Measurements from ENCODE around the gene ANKRD18B.
"Not testable (repeated sequence)": the region's sequence is repeated elsewhere in the genome, so short reads cannot be mapped to it uniquely, and the experiment has no call there.

The ANKRD18B gene

DNA sequence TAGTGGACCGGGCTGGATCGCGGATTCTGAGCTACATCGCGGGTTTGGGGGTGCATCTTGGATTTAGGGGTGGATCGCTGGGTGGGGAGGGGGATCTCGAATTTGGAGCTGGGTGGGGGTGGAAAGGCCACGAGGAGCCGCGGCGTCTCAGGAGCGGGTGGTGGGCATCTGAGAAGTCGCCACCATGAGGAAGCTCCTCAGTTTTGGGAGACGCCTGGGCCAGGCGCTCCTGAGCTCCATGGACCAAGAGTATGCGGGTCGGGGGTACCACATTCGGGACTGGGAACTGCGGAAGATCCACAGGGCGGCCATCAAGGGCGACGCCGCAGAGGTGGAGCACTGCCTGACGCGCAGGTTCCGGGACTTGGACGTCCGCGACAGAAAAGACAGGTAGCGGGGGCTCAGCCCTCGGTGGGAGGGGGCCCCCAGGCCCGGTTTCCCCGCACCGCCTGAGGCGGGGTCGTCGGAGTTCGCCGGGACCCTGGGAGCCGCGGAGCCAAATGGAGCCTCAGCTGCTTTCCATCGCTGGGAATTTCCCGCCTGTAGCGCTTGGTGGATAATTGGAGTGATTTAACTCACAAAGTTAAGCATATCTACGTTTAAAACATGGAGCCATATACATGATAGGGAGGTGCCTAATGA, 376 bp downstream of the ANKRD18B start:
- intact Hi-C loops (cut with DNase I), result no loop called here
- no peak for DNase-seq

GRCh38 chr9:33528069-33528468, 4.0 kb downstream of the ANKRD18B start:
- DNase-seq; intact Hi-C loops (cut with DNase I): not testable (repeated sequence)

DNA sequence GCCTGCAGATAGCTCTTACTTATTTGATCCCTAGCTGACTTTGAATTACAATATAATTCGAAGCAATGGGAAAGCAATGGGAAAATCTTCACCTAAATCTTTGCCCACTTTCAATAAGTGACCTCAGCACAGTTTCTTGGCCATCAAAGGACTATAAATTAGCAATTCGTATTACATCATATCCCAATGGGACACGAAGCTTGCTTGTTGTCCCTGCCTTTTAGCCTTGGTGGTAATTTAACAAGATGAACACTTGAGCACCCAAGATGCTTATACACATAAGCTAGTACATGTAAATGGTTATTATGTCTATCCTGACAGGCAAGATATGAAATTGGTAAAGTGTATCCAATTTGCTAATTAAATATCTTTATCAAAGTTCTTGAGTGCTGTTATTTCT, 9.9 kb downstream of the ANKRD18B start:
- intact Hi-C loops (cut with DNase I); DNase-seq: not testable (repeated sequence)

- DNase-seq, result no peak
- intact Hi-C loops (cut with DNase I), result no loop called here
Measured at GRCh38 chr9:33535541-33535940, 11.5 kb downstream of the ANKRD18B start.

- intact Hi-C loops (cut with DNase I), result not testable (repeated sequence)
Measured at GRCh38 chr9:33543463-33543862, 19.4 kb downstream of the ANKRD18B start.

GRCh38 chr9:33545715-33546114, 21.7 kb downstream of the ANKRD18B start:
- intact Hi-C loops (cut with DNase I); DNase-seq: not testable (repeated sequence)

More at GRCh38 chr9:33543463-33543862, 19.4 kb downstream of the ANKRD18B start:
- DNase-seq, result not testable (repeated sequence)

- DNase-seq; intact Hi-C loops (cut with DNase I): not testable (repeated sequence)
Measured at GRCh38 chr9:33548816-33549215, 24.8 kb downstream of the ANKRD18B start.

GRCh38 chr9:33549418-33549817, 25.4 kb downstream of the ANKRD18B start:
- DNase-seq; intact Hi-C loops (cut with DNase I): not testable (repeated sequence)

DNA sequence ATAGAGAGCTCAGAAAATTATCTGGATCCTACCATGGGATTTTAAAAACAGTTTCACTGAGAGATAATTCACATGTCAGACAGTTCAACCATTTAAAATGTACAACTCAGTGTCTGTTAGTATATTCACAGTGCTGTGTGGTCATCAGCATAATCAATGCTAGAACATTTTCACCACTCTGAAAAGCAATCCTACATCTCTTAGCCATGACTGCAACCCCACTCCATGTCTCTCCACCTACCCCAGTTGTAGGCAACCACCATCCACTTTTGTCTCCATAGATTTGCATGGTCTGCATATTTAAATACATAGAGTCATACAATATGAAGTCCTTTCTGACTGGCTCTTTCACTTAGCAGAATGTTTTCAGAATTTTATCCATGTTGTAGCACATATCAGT, 27.1 kb downstream of the ANKRD18B start:
- DNase-seq; intact Hi-C loops (cut with DNase I): not testable (repeated sequence)

DNA sequence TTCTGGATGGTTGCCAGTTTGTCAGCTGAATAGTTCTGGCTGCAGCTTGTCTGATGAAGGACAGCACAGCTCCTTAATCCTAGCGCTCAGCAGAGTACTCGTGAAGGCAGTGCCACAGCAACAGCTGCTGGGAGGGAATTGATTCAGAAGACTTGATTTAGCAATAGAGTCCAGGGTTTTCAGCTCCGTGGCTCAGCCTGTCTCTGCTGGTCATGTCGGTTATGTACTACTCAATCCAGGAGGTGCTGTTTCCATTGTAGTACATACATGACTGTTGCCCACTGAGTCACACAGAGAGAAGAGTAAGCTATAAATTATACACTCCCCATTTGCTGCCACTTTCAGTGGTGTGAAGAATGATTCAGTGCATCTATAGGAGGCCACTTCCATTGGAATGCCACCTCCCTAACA, 28.3 kb downstream of the ANKRD18B start:
- peak in 1 of 42 donors; percentile 6 for DNase-seq
- intact Hi-C loops (cut with DNase I), result not testable (repeated sequence)

- DNase-seq; intact Hi-C loops (cut with DNase I): not testable (repeated sequence)
Measured at GRCh38 chr9:33560217-33560616, 36.2 kb downstream of the ANKRD18B start.

DNA sequence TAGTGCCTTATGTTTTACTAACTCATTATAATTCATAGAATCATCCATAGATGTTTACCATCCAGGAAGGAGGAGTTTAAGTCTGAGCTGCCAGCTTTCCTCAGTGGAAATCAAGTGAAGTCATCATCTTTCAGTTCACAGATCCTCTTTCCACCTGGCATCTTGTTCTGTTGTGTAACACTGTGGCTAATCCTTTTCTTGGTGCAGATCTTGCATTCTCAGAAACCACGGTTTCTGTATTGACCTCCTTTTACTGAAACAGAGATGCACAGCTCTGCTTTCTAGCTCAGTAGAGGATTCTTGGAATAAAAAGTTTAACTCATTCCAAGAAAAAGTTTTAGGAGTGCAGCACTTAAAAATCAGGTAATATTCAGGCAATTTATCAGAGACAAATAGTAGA, 38.1 kb downstream of the ANKRD18B start:
- DNase-seq; intact Hi-C loops (cut with DNase I): not testable (repeated sequence)

- intact Hi-C loops (cut with DNase I); DNase-seq: not testable (repeated sequence)
Measured at GRCh38 chr9:33567776-33568175, 43.7 kb downstream of the ANKRD18B start.

GRCh38 chr9:33577786-33578185, 53.7 kb downstream of the ANKRD18B start:
- DNase-seq; intact Hi-C loops (cut with DNase I): not testable (repeated sequence)

DNA sequence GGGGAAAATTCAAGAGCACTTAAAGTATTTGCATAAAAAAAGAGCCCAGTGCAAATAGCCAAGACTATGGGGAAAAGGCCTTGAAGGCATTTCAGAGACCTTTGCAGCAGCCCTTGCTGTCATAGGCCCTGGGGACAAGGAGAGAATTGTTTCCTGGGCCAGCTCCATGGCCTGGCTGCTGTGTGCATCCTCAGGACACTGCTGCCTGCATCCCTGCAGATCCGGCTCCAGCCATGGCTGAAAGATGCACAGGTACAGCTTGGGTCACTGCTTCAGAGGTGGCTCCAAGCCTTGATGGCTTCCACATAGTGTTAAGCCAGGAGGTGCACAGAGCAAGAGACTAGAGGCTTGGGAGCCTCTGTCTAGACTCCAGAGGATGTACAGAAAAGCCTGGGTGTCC, 55.9 kb downstream of the ANKRD18B start:
- DNase-seq; intact Hi-C loops (cut with DNase I): not testable (repeated sequence)

DNA sequence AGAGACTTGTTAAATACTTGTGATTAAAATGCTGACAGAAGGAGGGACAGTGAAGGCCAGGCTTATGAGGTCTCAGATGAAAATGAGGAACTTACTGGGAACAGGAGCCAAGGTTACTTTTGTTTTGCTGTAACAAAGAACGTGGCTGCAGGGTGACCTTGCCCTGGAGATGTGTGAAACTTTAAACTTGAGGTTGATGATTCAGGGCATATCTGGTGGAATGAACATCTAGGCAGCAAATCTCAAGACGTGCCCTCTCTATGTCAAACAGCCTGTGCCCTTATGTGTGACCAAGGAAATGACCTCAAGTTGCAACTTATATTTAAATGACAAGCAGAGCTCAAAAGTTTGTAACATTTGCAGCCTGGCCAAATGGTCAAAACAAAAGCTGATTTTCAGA, 58.6 kb downstream of the ANKRD18B start:
- DNase-seq; intact Hi-C loops (cut with DNase I): not testable (repeated sequence)

DNA sequence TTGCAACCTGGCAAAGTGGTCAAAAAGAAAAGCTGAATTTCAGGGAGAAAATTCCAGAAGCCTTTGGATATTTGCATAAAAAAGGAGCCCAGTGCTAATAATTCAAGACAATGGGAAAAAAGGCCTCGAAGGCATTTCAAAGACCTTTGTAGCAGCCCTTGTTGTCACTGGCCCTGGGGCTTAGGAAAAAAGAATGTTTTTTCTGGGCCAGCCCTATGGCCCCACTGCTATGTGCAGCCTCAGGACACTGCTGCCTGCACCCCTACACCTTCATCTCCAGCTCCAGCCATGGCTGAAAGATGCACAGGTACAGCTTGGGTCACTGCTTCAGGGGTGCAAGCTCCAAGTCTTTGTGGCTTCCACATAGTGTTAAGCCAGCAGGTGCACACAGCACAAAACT, 62.1 kb downstream of the ANKRD18B start:
- DNase-seq; intact Hi-C loops (cut with DNase I): not testable (repeated sequence)

- DNase-seq; intact Hi-C loops (cut with DNase I): not testable (repeated sequence)
Measured at GRCh38 chr9:33587799-33588198, 63.7 kb downstream of the ANKRD18B start.

DNA sequence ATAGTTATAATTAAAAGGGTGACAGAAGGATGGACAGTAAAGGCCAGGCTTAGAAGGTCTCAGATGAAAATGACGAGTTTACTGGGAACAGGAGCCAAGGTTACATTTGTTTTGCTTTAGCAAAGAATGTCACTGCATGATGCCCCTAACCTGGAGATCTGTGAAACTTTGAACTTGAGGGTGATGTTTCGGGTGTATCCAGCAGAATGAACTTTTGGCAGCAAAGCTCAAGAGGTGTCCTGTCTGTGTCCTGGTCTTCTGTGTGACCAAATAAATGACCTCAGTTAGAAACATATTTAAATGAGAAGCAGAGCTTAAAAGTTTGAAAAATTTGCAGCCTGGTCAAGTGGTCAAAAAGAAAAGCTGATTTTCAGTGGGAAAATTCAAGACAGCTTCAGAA, 64.8 kb downstream of the ANKRD18B start:
- intact Hi-C loops (cut with DNase I); DNase-seq: not testable (repeated sequence)

DNA sequence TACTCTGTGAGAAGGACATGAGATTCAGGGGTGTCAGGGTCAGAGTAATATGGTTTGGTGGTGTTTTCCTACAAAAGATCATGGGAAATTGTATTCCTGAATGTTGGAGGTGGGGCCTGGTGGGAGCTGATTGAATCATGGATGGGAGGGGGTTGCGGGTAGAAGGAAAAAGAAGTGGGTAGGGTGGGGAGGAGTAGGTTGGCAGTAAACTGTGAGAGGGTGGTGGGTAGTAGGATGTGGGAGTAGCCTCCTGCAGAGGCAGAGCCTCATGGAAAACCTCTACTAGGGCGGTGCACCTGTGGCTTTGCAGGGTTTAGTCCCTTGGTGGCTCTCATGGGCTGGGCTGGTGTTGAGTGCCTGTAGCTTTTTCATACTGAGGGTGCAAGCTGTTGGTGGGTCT, 66.8 kb downstream of the ANKRD18B start:
- DNase-seq; intact Hi-C loops (cut with DNase I): not testable (repeated sequence)

DNA sequence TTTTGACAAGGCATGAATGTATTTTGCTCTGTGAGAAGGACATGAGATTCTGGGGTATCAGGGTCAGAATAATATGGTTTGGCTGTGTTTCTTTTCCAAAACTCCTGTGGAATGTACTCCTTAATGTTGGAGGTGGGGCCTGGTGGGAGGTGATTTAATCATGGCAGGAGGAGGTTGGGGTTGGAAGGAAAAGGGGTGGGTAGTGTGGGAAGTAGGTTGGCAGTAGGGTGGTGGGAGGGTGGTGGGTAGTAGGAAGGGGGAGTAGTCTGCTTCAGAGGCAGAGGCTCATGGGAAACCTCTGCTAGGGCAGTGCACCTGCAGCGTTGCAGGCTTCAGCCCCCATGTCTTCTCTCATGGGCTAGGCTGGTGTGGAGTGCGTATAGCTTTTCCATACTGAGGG, 72.9 kb downstream of the ANKRD18B start:
- intact Hi-C loops (cut with DNase I); DNase-seq: not testable (repeated sequence)
